Left ventricle myocardium inferior (tissue), 1 donor: ENCODE results near the gene SPTBN4. TPM values are rescaled to one million over a fixed set of nuclear protein-coding genes. Genes with fewer than 3 reads are reported as not detected.
A peak's percentile ranks its signal among the peaks of the same experiment; 100 is the strongest.
"Not testable (repeated sequence)": the region's sequence is repeated elsewhere in the genome, so short reads cannot be mapped to it uniquely, and the experiment has no call there.

Source experiments
- DNase-seq: peaks from one replicate; pipeline ENCODE4 v3.0.0-alpha.2; 2020
- H3K27ac ChIP-seq: fragments of 200-600 bp; replicated peaks from 2 replicates; pipeline ENCODE4 v1.8.0; 2021
- H3K27me3 ChIP-seq: fragments of 200-600 bp; 2 replicates; pipeline ENCODE4 v1.8.0; 2021; ENCODE audit warnings: low read depth
- H3K36me3 ChIP-seq: fragments of 200-600 bp; 2 replicates; pipeline ENCODE4 v1.8.0; 2021
- H3K4me1 ChIP-seq: fragments of 200-600 bp; 2 replicates; pipeline ENCODE4 v1.8.0; 2021
- H3K4me3 ChIP-seq: fragments of 200-600 bp; 2 replicates; pipeline ENCODE4 v1.8.0; 2021; ENCODE audit warnings: mild to moderate bottlenecking, moderate library complexity
- H3K9me3 ChIP-seq: fragments of 200-600 bp; replicated peaks from 2 replicates; pipeline ENCODE4 v1.8.0; 2021
- intact Hi-C: fragments of 100-400 bp; cut with micrococcal nuclease; formaldehyde crosslinking; loops from one replicate; pipeline ENCODE4 v1.11.0; 2022
- total RNA-seq: library from RNA; stranded (reverse); fragmentation: NEBNext Ultra II Directional; extraction: Animal tissue kit (Norgen Biotek cat#: 25700); gene quantifications from one replicate; pipeline ENCODE4 v1.2.1, GENCODE V29; 2021
- TF ChIP-seq, protein P1 (sequence below): fragments of 200-600 bp; IDR thresholded peaks from 2 replicates; pipeline ENCODE4 v1.8.0; 2021; ENCODE audit warnings: antibody characterized with exemption, mild to moderate bottlenecking, borderline replicate concordance
- donor health status: DM: no; HTN: yes; CAD: no; lungs with severe emphysema.

Gene SPTBN4
- total RNA-seq, 1 donor from 2014 or later: 6.1 TPM

DNA sequence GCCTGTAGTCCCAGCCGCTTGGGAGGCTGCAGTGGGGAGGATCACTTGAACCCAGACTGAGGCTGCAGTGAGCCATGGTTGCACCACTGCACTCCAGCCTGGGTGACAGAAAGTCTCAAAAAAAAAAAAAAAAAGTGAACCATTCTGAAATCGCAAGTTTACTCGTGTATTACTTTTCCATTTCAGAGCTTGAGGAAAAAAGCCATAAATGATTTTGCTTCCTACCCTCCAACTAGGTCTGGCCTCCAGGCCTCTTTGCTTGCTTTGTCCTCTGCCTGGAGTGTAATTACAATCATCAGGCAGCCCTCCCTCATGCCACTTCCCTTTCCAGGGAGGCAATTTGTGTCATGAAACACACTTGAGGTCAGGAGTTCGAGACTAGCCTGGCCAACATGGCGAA, 9.8 kb upstream of the SPTBN4 start:
- intact Hi-C loops: no loop called here
- Histone ChIP-seq H3K4me3 (no peak overlapping the region), H3K27ac (no peak overlapping the region), H3K4me1 (peaks cover 12% of the 10 kb centered on the region), H3K9me3 (no peaks in the 10 kb centered on the region), H3K27me3 (no peaks in the 10 kb centered on the region), H3K36me3 (peaks cover 23% of the 10 kb centered on the region)
- TF ChIP-seq, protein P1, sequence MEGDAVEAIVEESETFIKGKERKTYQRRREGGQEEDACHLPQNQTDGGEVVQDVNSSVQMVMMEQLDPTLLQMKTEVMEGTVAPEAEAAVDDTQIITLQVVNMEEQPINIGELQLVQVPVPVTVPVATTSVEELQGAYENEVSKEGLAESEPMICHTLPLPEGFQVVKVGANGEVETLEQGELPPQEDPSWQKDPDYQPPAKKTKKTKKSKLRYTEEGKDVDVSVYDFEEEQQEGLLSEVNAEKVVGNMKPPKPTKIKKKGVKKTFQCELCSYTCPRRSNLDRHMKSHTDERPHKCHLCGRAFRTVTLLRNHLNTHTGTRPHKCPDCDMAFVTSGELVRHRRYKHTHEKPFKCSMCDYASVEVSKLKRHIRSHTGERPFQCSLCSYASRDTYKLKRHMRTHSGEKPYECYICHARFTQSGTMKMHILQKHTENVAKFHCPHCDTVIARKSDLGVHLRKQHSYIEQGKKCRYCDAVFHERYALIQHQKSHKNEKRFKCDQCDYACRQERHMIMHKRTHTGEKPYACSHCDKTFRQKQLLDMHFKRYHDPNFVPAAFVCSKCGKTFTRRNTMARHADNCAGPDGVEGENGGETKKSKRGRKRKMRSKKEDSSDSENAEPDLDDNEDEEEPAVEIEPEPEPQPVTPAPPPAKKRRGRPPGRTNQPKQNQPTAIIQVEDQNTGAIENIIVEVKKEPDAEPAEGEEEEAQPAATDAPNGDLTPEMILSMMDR: no peak
- DNase-seq: no peak

DNA sequence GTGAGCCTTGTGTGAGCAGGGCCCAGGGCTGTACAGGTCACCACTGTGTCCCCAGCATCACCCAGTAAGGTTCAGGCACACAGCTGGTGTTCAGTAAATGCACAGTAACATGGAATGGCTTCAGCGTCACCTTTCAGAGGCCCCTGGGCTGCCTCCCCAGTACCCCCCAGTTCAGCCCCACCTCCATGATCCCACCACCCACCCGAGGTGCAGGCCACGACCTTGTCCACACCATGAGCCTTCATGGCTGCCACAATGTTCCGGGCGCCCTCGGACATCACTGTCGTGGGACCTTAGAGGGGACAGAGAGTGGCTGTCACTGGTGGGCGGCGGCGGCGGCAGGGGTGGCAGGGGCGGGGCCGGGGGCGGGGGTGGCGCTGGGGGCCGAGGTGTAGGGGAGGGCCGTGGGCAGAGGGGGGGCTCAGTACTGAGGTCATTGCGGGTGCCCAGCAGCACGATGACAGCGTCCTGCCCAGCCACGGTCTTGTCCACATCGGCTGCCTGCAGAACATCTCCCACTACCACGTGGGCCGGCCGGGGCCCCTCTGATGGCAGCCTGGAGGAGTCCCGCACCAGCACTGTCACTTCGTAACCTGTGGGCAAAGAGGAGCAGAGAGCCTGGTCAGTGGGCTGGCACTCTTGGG, 8.7 kb upstream of the SPTBN4 start:
- Histone ChIP-seq H3K36me3 (peaks cover 23% of the 10 kb centered on the region), H3K9me3 (no peaks in the 10 kb centered on the region), H3K27ac (no peak overlapping the region), H3K4me1 (peaks cover 12% of the 10 kb centered on the region), H3K4me3 (no peak overlapping the region), H3K27me3 (no peaks in the 10 kb centered on the region)
- TF ChIP-seq, protein P1: no peak
- no peak for DNase-seq
- intact Hi-C loops: no loop called here

DNA sequence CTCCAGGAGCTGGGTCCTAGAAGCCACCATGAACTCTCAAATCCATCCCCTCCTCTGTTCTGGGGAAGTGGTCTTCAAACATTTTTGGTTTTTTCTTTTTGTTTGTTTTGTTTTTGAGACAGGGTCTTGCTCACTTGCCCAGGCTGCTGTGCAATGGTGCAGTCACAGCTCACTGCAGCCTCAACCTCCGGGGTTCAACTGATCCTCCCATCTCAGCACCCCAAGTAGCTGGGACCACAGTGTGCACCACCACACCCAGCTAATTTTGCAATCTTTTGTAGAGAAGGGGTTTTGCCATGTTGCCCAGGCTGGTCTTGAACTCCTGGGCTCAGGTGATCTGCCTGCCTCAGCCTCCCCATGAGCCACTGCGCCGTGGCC, 8.2 kb upstream of the SPTBN4 start:
- intact Hi-C loops: no loop called here
- Histone ChIP-seq H3K36me3 (peaks cover 23% of the 10 kb centered on the region), H3K27me3 (no peaks in the 10 kb centered on the region), H3K4me1 (peaks cover 13% of the 10 kb centered on the region), H3K27ac (no peak overlapping the region), H3K9me3 (no peaks in the 10 kb centered on the region), H3K4me3 (no peak overlapping the region)
- TF ChIP-seq, protein P1: no peak
- DNase-seq: no peak

DNA sequence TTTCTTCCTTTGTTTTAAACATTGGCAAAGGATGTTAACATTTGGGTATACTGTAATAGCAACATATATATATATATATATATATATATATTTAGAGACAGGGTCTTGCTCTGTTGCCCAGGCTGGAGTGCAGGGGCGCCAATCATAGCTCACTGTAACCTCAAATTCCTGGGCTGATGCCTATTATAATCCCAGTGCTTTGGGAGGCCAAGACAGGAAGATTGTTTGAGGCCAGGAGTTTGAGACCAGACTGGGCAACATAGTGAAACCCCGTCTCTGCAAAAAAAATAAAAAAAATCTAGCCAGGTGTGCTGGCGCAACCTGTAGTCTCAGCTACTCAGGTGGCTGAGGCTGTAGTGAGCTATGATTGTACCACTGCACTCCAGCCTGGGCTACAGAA, 6.6 kb upstream of the SPTBN4 start:
- Histone ChIP-seq H3K4me1 (peaks cover 29% of the 10 kb centered on the region), H3K4me3 (no peak overlapping the region), H3K27me3 (no peaks in the 10 kb centered on the region), H3K9me3 (no peaks in the 10 kb centered on the region), H3K27ac (no peak overlapping the region), H3K36me3 (peaks cover 19% of the 10 kb centered on the region)
- intact Hi-C loops: no loop called here
- TF ChIP-seq, protein P1: no peak
- no peak for DNase-seq

DNA sequence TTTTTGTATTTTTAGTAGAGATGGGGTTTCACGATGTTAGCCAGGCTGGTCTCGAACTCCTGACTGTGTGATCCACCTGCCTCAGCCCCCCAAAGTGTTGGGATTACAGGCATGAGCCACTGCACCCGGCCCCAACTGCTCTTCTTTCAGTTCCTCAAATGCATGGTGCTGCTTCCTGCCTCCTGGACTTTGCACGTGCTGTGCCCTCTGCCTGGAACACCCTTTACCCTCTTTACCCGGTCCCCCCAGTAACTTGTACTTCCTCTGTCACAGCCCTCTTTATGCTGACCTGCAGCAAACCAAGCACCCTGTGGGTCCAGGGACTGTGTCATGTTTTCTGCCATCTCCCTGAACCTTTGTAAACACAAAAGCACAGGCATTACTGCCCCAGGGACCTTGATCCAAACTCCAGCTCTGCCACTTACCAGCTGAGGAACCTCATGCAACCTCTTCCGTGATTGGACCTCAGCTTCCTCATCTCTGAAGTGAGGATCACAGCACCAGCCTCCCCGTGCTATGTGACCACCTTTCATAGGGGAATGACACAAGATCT, 5.1 kb upstream of the SPTBN4 start:
- H3K27me3 ChIP-seq: no peaks in the 10 kb centered on the region
- TF ChIP-seq, protein P1: no peak
- H3K4me3 ChIP-seq: no peak overlapping the region
- peak overlapping the region; percentile 40 for H3K27ac ChIP-seq
- DNase-seq: peak; percentile 50
- intact Hi-C loops: no loop called here
- H3K36me3 ChIP-seq: peaks cover 9% of the 10 kb centered on the region
- H3K4me1 ChIP-seq: peaks cover 40% of the 10 kb centered on the region
- no peaks in the 10 kb centered on the region for H3K9me3 ChIP-seq

DNA sequence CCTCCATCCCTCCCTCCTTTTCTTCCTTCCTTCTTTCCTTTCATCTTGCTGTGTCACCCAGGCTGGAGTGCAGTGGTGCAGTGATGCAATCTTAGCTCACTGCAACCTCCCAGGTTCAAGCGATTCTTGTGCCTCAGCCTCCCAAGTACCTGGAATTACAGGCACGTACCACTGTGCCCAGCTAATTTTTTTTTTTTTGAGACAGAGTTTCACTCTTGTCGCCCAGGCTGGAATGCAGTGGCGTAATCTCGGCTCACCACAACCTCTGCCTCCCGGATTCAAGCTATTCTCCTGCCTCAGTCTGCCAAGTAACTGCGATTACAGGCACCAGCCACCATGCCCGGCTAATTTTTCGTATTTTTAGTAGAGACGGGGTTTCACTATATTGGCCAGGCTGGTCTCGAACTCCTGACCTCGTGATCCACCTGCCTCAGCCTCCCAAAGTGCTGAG, 3.2 kb upstream of the SPTBN4 start:
- H3K4me1 ChIP-seq: peaks cover 46% of the 10 kb centered on the region
- H3K4me3 ChIP-seq: peak overlapping the region; percentile 75
- intact Hi-C loops, H3K9me3 ChIP-seq, DNase-seq, H3K27me3 ChIP-seq, H3K36me3 ChIP-seq: not testable (repeated sequence)
- H3K27ac ChIP-seq: peak overlapping the region; percentile 89
